ENCODE data around the gene NXPH3.

GRCh38 chr17:49572226-49572625 is 3.4 kb upstream of the NXPH3 start:
- TF ChIP-seq CTCF (tag by site-specific recombination; IDR thresholded peaks at IDR 0.05) (no peak), MEIS1 (CRISPR knock-in tag; IDR thresholded peaks at IDR 0.05; ENCODE audit: borderline replicate concordance) (no peak), PATZ1 (tag by site-specific recombination; IDR thresholded peaks at IDR 0.05) (no peak), HOXC10 (CRISPR knock-in tag; IDR thresholded peaks at IDR 0.05) (no peak)
